ENCODE data around the gene RPLP1. TPM values are rescaled to one million over a fixed set of nuclear protein-coding genes. Genes with fewer than 3 reads are reported as not detected.

Gene RPLP1
- total RNA-seq, 2 donors from 2014 or later: 444 to 515 TPM

DNA sequence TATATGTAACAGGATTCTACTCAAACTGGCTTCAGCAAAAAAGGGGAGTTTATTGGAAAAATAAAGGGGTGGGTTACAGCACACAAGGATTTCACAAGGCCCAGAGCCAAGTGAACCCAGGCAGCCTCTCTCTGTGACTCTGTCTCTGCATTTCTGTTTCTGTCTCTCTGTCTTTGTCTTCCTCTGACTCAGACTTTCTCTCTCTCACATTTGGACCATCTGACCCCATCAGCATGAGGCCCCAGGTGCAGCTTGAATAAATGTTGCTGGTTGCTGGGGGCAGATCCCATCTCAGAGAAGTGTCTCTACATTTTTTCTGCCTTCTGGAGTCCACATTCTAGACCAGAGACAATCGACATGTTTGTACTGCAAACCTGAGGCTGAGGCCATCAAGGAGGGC is 45.0 kb downstream of the RPLP1 start:
- Histone ChIP-seq H3K9me3 (no peaks in the 10 kb centered on the region), H3K27me3 (replicated peaks; ENCODE audit: insufficient read depth) (no peaks in the 10 kb centered on the region), H3K36me3 (no peaks in the 10 kb centered on the region), H3K27ac (no peak overlapping the region), H3K4me3 (no peak overlapping the region), H3K4me1 (ENCODE audit: control insufficient read depth in 1 of 2, low read depth in 2 of 2) (no peaks in the 10 kb centered on the region)
- TF ChIP-seq, protein P1, sequence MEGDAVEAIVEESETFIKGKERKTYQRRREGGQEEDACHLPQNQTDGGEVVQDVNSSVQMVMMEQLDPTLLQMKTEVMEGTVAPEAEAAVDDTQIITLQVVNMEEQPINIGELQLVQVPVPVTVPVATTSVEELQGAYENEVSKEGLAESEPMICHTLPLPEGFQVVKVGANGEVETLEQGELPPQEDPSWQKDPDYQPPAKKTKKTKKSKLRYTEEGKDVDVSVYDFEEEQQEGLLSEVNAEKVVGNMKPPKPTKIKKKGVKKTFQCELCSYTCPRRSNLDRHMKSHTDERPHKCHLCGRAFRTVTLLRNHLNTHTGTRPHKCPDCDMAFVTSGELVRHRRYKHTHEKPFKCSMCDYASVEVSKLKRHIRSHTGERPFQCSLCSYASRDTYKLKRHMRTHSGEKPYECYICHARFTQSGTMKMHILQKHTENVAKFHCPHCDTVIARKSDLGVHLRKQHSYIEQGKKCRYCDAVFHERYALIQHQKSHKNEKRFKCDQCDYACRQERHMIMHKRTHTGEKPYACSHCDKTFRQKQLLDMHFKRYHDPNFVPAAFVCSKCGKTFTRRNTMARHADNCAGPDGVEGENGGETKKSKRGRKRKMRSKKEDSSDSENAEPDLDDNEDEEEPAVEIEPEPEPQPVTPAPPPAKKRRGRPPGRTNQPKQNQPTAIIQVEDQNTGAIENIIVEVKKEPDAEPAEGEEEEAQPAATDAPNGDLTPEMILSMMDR (IDR thresholded peaks at IDR 0.05): no peak
- ATAC-seq (ENCODE audit: insufficient number of reproducible peaks, low FRiP score, low read depth) (no peak), DNase-seq (ENCODE audit: low spot score) (no peak)

DNA sequence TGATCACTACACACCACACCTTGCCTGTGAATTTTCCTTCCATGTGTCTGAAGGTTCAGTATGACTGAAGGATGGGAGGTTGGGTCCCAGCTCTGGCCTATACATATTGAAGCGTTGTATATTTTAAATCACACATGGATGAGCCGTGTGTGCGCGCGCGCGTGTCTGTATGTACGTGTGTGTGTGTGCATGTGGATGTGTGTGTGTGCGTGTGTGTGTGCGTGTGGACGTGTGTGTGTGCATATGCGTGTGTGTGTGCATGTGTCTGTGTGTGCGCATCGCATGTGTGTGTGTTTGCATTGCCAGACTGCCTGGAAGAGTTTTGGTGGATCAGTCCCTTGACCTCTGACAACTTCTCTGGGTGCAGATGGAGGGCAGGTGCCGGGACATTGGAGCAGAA is 45.7 kb downstream of the RPLP1 start:
- DNase-seq (ENCODE audit: low spot score) (no peak), ATAC-seq (ENCODE audit: insufficient number of reproducible peaks, low FRiP score, low read depth) (no peak)
- H3K27me3 ChIP-seq (replicated peaks; ENCODE audit: insufficient read depth): no peaks in the 10 kb centered on the region
- TF ChIP-seq, protein P1 (IDR thresholded peaks at IDR 0.05): no peak
- H3K4me3 ChIP-seq: no peak overlapping the region
- H3K27ac ChIP-seq: no peak overlapping the region
- H3K4me1 ChIP-seq (ENCODE audit: control insufficient read depth in 1 of 2, low read depth in 2 of 2): no peaks in the 10 kb centered on the region
- H3K36me3 ChIP-seq: no peaks in the 10 kb centered on the region
- H3K9me3 ChIP-seq: no peaks in the 10 kb centered on the region

DNA sequence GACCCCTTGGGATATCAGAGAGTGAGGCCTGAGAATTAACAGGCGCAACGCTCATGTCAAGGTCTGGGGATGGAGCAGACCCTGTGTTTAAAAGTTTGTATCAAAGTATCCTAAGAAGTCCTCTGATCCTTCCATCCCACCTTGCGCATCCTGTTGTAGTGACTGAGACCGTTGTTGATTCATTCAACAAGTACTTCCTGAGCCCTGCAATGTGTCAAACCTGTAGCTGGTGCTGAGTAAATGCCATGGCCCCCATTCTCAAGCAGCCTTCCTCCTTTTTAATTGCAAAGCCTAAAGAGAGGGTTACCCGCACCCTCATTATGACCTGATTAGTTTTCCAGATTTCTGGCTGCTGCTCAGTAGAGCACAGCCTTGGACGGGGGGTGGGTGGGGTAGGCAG is 46.4 kb downstream of the RPLP1 start:
- Histone ChIP-seq H3K4me3 (no peak overlapping the region), H3K27me3 (replicated peaks; ENCODE audit: insufficient read depth) (no peaks in the 10 kb centered on the region), H3K4me1 (ENCODE audit: control insufficient read depth in 1 of 2, low read depth in 2 of 2) (no peaks in the 10 kb centered on the region), H3K9me3 (no peaks in the 10 kb centered on the region), H3K36me3 (no peaks in the 10 kb centered on the region), H3K27ac (no peak overlapping the region)
- TF ChIP-seq, protein P1 (IDR thresholded peaks at IDR 0.05): no peak
- ATAC-seq (ENCODE audit: insufficient number of reproducible peaks, low FRiP score, low read depth) (no peak), DNase-seq (ENCODE audit: low spot score) (no peak)

DNA sequence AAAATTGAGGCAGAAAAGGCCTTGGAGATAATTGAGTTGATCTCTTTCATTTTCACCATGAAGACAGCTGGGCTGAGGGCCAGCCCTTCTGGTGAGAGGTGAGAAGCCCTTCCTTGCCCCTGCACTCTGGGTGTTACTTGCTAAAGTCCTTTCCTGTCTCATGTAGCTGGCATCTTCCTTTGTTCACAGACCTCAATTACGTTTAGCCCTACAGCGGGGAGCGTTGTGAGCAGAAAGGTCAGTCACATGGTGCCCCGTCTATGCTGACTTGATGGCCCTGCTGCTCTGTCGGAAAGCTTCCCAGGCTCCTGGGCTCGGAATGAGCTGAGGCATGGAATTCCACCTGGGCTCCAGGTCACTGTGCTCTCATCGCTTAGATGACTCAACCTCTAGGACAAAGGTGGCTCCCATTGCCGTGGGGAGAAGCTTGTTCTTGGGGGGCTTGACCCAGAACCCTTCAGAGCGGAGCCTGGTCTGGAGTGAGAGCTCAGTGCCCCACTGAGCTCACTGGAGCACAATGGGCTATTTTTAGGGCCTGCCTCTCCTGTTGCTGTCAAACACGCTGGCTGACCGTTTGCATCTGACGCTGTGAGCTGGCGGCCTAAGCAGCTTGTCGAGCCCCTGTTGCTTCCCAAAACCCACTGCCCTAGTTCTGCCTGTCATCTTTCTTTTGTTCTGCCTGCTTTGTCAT is 47.0 kb downstream of the RPLP1 start:
- Histone ChIP-seq H3K36me3 (no peaks in the 10 kb centered on the region), H3K27me3 (replicated peaks; ENCODE audit: insufficient read depth) (no peaks in the 10 kb centered on the region), H3K4me3 (no peak overlapping the region), H3K9me3 (no peaks in the 10 kb centered on the region), H3K4me1 (ENCODE audit: control insufficient read depth in 1 of 2, low read depth in 2 of 2) (no peaks in the 10 kb centered on the region), H3K27ac (no peak overlapping the region)
- ATAC-seq (ENCODE audit: insufficient number of reproducible peaks, low FRiP score, low read depth) (no peak), DNase-seq (ENCODE audit: low spot score) (no peak)
- TF ChIP-seq, protein P1 (IDR thresholded peaks at IDR 0.05): no peak

DNA sequence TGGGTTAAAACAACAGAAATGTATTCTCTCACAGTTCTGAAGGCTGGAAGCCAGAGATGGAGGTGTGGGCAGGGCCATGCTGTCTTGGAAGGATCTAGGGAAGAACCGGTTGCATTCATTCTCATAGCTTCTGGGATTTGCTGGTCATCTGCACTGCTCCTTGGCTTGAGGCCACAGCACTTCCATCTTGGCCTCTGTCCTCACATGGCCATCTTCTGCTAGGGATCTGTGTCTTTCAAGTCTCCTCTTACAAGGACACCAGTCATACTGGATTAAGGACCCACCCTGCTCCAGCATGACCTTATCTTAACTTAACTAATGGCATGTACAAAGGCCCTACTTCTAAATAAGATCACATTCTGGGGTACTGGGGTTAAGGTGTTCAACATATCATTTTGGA is 47.7 kb downstream of the RPLP1 start:
- no peak for ATAC-seq (ENCODE audit: insufficient number of reproducible peaks, low FRiP score, low read depth)
- TF ChIP-seq, protein P1 (IDR thresholded peaks at IDR 0.05): no peak
- Histone ChIP-seq H3K9me3 (no peaks in the 10 kb centered on the region), H3K36me3 (no peaks in the 10 kb centered on the region), H3K27ac (no peak overlapping the region), H3K4me3 (no peak overlapping the region), H3K4me1 (ENCODE audit: control insufficient read depth in 1 of 2, low read depth in 2 of 2) (no peaks in the 10 kb centered on the region), H3K27me3 (replicated peaks; ENCODE audit: insufficient read depth) (no peaks in the 10 kb centered on the region)
- DNase-seq (ENCODE audit: low spot score): no peak

Data from thoracic aorta (tissue), 2 donors.